ENCODE data around the gene UBXN4.

The UBXN4 gene

GRCh38 chr2:135817951-135818350 is 76.3 kb downstream of the UBXN4 start:
- Histone ChIP-seq H3K4me3 (no peak overlapping the region), H3K27ac (no peak overlapping the region)
- TF ChIP-seq CTCF (IDR thresholded peaks at IDR 0.05), result no peak
- no peak for DNase-seq (ENCODE audit: low spot score)

GRCh38 chr2:135818937-135819610 is 77.4 kb downstream of the UBXN4 start:
- H3K27ac ChIP-seq, result no peak overlapping the region
- DNase-seq (ENCODE audit: low spot score), result no peak
- no peak for TF ChIP-seq CTCF (IDR thresholded peaks at IDR 0.05)
- no peak overlapping the region for H3K4me3 ChIP-seq

GRCh38 chr2:135820003-135820618 is 78.5 kb downstream of the UBXN4 start:
- no peak for TF ChIP-seq CTCF (IDR thresholded peaks at IDR 0.05)
- H3K4me3 ChIP-seq, result no peak overlapping the region
- no peak overlapping the region for H3K27ac ChIP-seq
- DNase-seq (ENCODE audit: low spot score), result no peak

- no peak overlapping the region for H3K27ac ChIP-seq
- no peak for TF ChIP-seq CTCF (IDR thresholded peaks at IDR 0.05)
- no peak for DNase-seq (ENCODE audit: low spot score)
- no peak overlapping the region for H3K4me3 ChIP-seq
These were observed 79.5 kb downstream of the UBXN4 start for GRCh38 chr2:135821190-135821589.

GRCh38 chr2:135822855-135823254 is 81.2 kb downstream of the UBXN4 start:
- DNase-seq (ENCODE audit: low spot score), result no peak
- Histone ChIP-seq H3K27ac (no peak overlapping the region), H3K4me3 (no peak overlapping the region)
- no peak for TF ChIP-seq CTCF (IDR thresholded peaks at IDR 0.05)

- no peak for TF ChIP-seq CTCF (IDR thresholded peaks at IDR 0.05)
- no peak for DNase-seq (ENCODE audit: low spot score)
- H3K4me3 ChIP-seq, result no peak overlapping the region
- H3K27ac ChIP-seq, result no peak overlapping the region
These were observed 83.5 kb downstream of the UBXN4 start for GRCh38 chr2:135825131-135825530.

- TF ChIP-seq CTCF (IDR thresholded peaks at IDR 0.05), result no peak
- H3K27ac ChIP-seq, result no peak overlapping the region
- H3K4me3 ChIP-seq, result no peak overlapping the region
- DNase-seq (ENCODE audit: low spot score), result no peak
These were observed 84.0 kb downstream of the UBXN4 start for GRCh38 chr2:135825550-135826176.

Measured in coronary artery (tissue), 2 donors.